GM21390 (cell line): ENCODE data around the gene METTL22.

Source experiments
- ATAC-seq: cut with Tn5 transposase; IDR thresholded peaks from one replicate; pipeline ENCODE4 v1.9.1; 2021; ENCODE audit not compliant: unreplicated experiment

METTL22 gene

GRCh38 chr16:8621572-8622314 is at the start of gene METTL22:
Gene METTL22, plus strand, starts transcription at chr16:8621698. Its CDS starts 3,968 bp downstream, at chr16:8625666.
- ATAC-seq, result peak; percentile 89

DNA sequence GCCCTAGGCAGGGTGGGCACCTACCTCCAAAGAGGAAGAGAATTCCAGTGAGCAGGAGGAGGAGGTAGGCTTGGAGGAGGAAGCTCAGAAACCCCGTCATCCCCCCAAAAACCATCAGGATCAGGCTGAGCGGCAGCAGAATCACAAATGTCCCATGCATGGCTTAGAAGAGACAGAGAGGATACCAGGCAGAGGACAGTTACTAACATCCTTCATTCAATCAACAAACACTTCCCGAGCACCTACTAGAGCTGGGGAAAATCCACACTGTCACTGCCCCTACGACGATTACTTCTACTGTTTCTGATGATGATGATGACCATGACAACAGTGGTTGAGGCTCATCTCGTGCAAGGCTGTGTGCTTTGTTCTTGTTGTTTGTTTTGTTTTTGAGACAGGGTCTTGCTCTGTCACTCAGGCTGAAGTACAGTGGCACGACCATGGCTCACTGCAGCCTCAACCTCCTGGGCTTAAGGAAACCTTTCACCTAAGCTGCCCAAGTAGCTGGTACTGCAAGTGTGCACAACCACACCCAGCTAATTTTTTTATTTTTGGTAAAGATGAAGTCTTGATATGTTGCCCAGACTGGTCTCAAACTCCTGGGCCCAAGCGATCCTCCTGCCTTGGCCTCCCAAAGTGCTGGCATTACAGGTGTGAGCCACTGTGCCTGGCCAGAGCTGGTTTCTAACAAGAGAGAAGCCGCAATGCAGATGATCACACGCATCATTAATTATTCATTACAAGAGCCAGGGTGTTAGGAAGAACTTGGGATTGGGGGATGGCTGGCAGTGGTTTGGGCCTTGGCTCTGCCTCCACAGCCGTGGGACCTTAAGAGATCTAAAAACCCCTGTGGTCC is 49.2 kb upstream of the METTL22 start:
- no peak for ATAC-seq

DNA sequence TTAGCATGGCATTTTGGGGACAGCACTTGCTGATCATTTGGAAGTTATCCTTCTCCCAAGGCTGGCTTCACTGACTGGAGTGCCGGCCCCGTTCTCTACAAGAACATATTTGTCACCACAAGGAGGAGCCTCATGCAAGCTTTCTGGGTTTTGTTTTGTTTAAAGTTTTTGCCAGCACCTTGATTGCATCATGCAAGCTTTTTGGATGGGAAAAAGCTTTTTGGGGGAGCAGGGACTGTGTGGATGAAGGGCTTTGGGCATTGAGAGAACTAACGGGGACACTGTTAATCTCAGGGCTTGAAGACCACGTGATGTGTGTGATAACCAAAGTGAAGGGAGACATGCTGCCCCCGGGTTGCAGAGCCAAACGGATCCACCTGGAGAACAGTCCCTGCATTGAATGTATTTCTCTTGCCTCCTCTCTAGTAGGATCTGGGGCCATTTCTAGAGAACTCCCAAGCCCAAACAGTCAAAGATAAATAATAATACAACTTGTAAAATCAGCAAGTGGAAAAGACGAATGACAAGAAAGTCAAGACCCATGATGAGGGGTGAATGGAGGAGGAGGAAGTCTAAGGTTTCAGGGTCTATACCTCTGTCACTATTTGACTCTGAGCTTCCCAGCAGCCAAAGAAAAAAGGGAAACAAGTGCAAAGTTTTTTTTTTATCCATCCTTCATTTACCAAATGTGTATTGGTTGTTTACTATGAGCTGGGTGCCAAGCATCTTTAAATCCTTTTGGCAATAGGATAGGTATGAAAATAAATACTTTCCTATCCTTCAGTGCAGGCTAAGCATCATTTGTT is 48.4 kb upstream of the METTL22 start:
- ATAC-seq, result no peak

- ATAC-seq, result no peak
These were observed 46.1 kb upstream of the METTL22 start for GRCh38 chr16:8575399-8575798.

- ATAC-seq, result no peak
These were observed 45.1 kb upstream of the METTL22 start for GRCh38 chr16:8576141-8577004.

GRCh38 chr16:8577678-8578304 is 43.7 kb upstream of the METTL22 start:
- no peak for ATAC-seq

GRCh38 chr16:8579559-8579958 is 41.9 kb upstream of the METTL22 start:
- no peak for ATAC-seq

DNA sequence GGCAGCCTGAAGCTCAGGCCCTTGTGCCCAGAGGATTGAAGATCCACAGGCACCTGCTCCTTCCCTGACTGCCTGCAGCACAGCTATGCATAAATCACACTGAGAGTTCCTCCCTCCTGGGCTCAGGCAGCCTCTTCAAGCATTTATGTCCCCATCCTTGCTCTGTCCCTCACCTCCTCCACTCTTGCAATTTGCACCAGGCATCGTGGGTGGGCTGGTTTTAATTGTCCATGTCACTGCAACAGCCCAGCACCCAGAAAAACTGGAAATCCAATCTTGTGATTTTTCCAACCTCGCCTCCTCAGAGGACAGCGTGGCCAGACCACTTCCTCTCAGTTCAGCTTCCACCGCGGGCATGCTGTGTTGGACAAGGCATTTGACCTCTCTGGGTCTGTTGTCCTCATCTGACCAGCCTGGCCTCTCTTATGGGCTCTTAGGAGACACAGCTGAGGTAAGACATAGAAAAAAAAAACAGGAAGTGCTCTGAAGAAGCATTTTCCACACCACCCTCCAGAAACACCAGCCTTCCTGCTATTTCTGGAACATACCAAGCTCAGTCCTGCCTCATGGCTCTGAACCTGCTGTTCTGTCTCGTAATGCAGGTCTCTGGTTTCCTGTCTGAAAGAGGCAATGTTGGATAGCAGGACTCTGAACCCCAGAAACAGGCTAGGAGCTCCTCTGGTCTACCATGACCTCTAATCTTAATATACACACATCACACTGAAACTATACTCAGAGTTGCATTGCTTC is 39.5 kb upstream of the METTL22 start:
- no peak for ATAC-seq

GRCh38 chr16:8583199-8583598 is 38.3 kb upstream of the METTL22 start:
- no peak for ATAC-seq

GRCh38 chr16:8583732-8584131 is 37.8 kb upstream of the METTL22 start:
- no peak for ATAC-seq

GRCh38 chr16:8585041-8585440 is 36.5 kb upstream of the METTL22 start:
- ATAC-seq, result no peak

DNA sequence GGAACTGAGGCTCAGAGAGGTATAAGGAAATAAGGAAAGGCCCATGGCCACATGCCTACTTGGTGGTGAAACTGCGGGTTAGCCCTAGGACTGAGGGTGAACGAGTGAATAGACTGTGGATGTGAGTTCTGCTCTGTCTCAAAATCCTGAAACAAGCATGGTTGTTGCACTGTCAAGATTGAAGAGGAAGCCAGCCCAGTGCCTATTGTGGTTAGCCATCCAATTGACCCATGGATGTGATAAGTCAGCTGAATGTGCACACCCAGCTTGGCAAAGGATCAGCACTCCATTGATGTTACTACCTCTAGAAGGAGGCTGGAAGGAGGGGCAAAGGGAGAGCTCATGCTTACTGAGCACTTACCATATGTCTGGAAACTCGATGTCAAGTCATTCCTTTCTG is 35.6 kb upstream of the METTL22 start:
- ATAC-seq, result no peak

GRCh38 chr16:8587065-8587464 is 34.4 kb upstream of the METTL22 start:
- ATAC-seq, result no peak

- no peak for ATAC-seq
These were observed 32.8 kb upstream of the METTL22 start for GRCh38 chr16:8588682-8589056.

DNA sequence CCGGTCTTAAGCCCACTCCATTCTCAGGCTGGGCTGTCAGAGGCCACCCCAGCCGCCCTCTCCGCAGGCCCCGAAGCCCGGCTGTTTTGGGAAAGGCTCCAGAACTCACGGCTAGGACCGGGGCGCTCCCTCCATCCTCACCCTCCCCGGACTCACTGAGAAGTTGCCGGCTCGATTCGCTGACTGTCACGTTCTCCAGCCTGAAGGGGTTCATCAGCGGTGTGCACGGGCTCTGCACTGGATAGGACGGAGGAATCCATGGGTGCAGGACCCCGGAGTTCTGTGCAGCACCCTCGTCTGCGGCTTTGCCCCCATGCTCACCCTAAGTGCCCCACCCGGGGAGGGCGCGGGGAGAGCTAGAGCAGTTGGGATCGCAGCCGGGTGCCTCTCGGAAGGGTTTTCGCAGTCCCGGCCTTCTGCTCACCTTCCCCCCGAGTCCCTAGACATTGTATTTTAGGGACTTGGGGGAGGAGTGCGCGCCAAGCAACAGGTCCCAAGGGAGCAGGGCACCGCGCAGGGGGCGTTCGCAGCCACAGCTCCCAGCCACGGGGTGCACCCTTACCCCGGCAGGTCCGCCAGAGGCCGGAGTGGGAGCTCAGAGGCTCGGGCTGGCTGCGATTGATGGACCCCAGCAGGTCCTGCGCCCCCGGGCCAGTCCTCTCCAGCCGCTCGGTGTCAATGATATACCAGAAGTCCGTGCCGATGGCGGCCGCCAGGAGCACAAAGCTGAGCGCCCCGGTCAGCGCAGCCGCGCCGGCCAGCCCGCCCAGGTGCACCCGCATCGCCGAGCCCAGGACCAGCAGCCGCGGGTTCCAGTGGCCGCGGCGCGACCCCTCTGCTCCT is 32.2 kb upstream of the METTL22 start:
- no peak for ATAC-seq

DNA sequence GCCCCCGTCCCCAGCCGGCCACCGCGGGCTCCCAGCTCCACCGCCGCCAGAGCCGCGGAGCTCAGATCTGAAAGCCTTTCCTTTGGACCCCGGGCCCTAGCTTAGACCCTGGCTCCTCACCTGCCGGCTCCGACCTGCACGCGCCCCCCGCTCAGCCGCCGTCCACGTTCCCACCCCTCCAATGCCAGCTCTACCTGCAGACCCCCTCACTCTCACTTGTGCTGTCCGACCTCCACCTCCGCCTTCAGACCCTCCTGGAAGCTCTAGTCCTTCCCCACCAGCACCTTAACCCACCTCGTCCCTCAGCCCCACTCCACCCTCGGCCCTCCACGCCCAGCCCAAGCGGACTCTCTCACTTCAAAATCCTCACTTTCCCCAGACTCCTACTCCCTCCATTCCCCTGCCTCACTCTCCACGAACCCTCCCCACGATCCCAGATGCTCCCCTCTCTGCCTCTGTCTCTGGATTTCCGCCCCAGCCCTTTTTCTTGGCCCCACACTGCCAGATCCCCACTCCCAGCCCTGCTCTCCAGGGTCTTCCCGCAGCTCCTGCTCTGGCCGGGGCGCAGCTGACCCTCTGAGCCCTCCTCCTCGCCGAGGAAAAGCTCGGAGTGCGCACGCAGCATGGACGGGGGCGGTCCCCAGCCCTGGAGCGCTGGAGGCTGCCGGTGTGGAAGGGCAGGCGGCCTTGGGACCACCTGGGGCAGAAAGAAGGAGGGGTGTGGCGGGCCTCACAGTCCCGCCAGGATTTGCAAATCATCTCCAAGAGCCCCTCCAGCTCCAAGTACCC is 31.4 kb upstream of the METTL22 start, which contains the start of gene TMEM114:
TMEM114 (minus strand) TSS at position 612 of the 789 bp plus-strand sequence. CDS start 673 bp downstream, outside the sequence.
- no peak for ATAC-seq

GRCh38 chr16:8590811-8591210 is 30.7 kb upstream of the METTL22 start:
- ATAC-seq, result no peak
